Measurements from ENCODE around the gene SPATA4.

SPATA4 gene

DNA sequence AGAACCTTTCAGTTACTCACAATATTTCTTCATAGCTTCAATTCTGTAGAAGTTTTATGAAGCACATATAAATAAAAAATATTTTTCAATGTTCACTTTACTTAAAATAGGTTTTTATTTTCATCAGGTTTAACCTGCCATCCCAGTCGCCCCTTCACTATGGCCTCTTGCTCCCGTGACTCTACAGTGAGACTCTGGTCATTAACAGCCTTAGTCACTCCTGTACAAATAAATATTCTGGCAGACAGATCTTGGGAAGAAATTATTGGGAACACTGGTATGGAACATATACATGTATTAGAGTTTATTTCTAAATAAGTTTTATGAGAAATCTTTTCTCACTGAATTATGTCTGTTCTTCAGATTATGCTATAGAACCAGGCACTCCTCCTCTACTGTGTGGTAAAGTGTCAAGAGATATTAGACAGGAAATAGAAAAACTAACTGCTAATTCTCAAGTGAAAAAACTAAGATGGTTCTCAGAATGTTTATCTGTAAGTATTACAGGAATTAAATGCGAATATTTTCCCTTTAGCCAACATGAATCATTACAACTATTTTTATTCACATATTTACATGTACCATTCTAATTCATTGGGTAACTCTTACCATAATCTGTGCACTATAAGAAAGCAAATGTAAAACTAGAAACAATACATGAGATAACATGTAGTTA, 45.6 kb downstream of the SPATA4 start:
- Histone ChIP-seq H3K4me3 (ENCODE audit: low read length) (no peak overlapping the region), H2AFZ (ENCODE audit: low read depth, low read length) (no peak overlapping the region), H3K4me1 (ENCODE audit: low read length) (no peaks in the 10 kb centered on the region), H3K79me2 (ENCODE audit: low read length) (no peaks in the 10 kb centered on the region), H3K36me3 (replicated peaks; ENCODE audit: low read depth, low read length) (no peaks in the 10 kb centered on the region), H3K27me3 (ENCODE audit: low read depth, low read length) (no peaks in the 10 kb centered on the region), H4K20me1 (ENCODE audit: insufficient read depth, low read length) (no peaks in the 10 kb centered on the region), H3K4me2 (ENCODE audit: low read length) (no peak overlapping the region), H3K9me3 (ENCODE audit: insufficient read depth, low read length) (no peaks in the 10 kb centered on the region), H3K27ac (ENCODE audit: low read length) (no peak overlapping the region), H3K9ac (ENCODE audit: low read length) (no peak overlapping the region)
- TF ChIP-seq EZH2phosphoT487 (IDR thresholded peaks at IDR 0.05; ENCODE audit: low read depth) = no peak
- TF ChIP-seq, protein P1, sequence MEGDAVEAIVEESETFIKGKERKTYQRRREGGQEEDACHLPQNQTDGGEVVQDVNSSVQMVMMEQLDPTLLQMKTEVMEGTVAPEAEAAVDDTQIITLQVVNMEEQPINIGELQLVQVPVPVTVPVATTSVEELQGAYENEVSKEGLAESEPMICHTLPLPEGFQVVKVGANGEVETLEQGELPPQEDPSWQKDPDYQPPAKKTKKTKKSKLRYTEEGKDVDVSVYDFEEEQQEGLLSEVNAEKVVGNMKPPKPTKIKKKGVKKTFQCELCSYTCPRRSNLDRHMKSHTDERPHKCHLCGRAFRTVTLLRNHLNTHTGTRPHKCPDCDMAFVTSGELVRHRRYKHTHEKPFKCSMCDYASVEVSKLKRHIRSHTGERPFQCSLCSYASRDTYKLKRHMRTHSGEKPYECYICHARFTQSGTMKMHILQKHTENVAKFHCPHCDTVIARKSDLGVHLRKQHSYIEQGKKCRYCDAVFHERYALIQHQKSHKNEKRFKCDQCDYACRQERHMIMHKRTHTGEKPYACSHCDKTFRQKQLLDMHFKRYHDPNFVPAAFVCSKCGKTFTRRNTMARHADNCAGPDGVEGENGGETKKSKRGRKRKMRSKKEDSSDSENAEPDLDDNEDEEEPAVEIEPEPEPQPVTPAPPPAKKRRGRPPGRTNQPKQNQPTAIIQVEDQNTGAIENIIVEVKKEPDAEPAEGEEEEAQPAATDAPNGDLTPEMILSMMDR (IDR thresholded peaks at IDR 0.05; ENCODE audit: low read depth, low read length) = no peak

DNA sequence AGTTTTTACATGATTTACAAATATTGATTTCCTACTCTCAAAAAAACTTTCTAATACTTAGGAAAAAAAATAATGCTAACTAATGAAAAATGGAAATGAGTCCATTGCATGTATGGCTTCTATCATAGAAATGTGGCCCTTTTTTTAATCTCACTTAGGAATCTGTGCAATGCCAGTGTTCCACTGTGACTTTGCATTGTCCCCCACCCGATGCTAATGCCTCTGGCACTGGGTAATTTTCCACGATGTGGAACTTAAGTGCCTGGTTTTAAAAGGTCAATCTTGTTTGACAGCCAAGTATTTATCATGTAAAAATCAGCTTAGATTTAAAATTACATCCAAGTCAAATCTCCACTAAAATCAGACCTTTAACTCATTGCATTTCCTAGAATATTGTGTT, 53.1 kb downstream of the SPATA4 start:
- Histone ChIP-seq H2AFZ (ENCODE audit: low read depth, low read length) (no peak overlapping the region), H3K36me3 (replicated peaks; ENCODE audit: low read depth, low read length) (no peaks in the 10 kb centered on the region), H3K27me3 (ENCODE audit: low read depth, low read length) (no peaks in the 10 kb centered on the region), H4K20me1 (ENCODE audit: insufficient read depth, low read length) (no peaks in the 10 kb centered on the region), H3K9ac (ENCODE audit: low read length) (no peak overlapping the region), H3K4me3 (ENCODE audit: low read length) (no peak overlapping the region), H3K27ac (ENCODE audit: low read length) (no peak overlapping the region), H3K79me2 (ENCODE audit: low read length) (no peaks in the 10 kb centered on the region), H3K4me2 (ENCODE audit: low read length) (no peak overlapping the region), H3K9me3 (ENCODE audit: insufficient read depth, low read length) (no peaks in the 10 kb centered on the region), H3K4me1 (ENCODE audit: low read length) (no peaks in the 10 kb centered on the region)
- no peak for TF ChIP-seq EZH2phosphoT487 (IDR thresholded peaks at IDR 0.05; ENCODE audit: low read depth)
- TF ChIP-seq, protein P1 (IDR thresholded peaks at IDR 0.05; ENCODE audit: low read depth, low read length) = no peak

DNA sequence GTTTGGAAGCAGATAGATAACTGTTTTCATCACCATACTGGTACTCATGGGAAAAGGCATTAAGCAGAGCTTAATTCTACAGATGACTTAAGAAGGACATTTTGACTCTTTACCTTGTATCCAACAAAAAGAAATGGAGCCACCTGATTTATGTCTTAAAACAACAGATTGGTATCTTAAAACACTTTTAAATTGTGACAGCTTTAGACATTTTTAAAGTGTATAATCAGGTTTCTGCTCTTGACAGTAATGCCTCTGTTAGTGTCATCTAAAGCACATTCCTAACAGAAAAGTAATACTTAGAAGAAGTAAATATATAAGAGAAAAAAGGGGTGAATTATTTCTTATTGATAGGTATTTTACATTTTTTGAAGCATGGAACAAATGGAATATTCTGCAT, 55.9 kb downstream of the SPATA4 start:
- TF ChIP-seq EZH2phosphoT487 (IDR thresholded peaks at IDR 0.05; ENCODE audit: low read depth) = no peak
- TF ChIP-seq, protein P1 (IDR thresholded peaks at IDR 0.05; ENCODE audit: low read depth, low read length) = no peak
- Histone ChIP-seq H3K9ac (ENCODE audit: low read length) (no peak overlapping the region), H3K9me3 (ENCODE audit: insufficient read depth, low read length) (no peaks in the 10 kb centered on the region), H2AFZ (ENCODE audit: low read depth, low read length) (no peak overlapping the region), H4K20me1 (ENCODE audit: insufficient read depth, low read length) (no peaks in the 10 kb centered on the region), H3K4me3 (ENCODE audit: low read length) (no peak overlapping the region), H3K4me1 (ENCODE audit: low read length) (peaks cover 5% of the 10 kb centered on the region), H3K36me3 (replicated peaks; ENCODE audit: low read depth, low read length) (no peaks in the 10 kb centered on the region), H3K27me3 (ENCODE audit: low read depth, low read length) (no peaks in the 10 kb centered on the region), H3K79me2 (ENCODE audit: low read length) (no peaks in the 10 kb centered on the region), H3K4me2 (ENCODE audit: low read length) (no peak overlapping the region), H3K27ac (ENCODE audit: low read length) (no peak overlapping the region)

DNA sequence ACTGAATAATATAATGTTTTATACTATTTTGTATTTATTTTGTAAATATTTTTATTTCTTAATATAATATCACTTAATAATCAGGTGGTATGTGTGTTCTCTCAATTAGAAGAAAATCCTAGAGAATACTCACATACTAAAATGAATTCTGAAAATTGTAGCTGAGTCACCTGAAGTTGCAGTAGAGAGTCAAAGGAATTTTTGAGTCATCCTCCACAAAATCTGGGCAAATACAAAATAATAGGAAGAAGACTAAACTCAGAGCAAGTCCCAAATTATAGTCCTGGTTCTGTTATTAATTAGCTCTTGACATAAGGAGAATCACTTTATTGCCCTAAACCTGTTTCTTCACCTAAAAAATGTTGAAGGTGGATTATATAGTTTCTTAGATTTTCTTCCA, 57.8 kb downstream of the SPATA4 start:
- TF ChIP-seq EZH2phosphoT487 (IDR thresholded peaks at IDR 0.05; ENCODE audit: low read depth) = no peak
- TF ChIP-seq, protein P1 (IDR thresholded peaks at IDR 0.05; ENCODE audit: low read depth, low read length) = no peak
- H3K9me3 ChIP-seq (ENCODE audit: insufficient read depth, low read length) = no peaks in the 10 kb centered on the region
- peaks cover 6% of the 10 kb centered on the region for H3K4me1 ChIP-seq (ENCODE audit: low read length)
- H4K20me1 ChIP-seq (ENCODE audit: insufficient read depth, low read length) = no peaks in the 10 kb centered on the region
- no peak overlapping the region for H3K27ac ChIP-seq (ENCODE audit: low read length)
- no peaks in the 10 kb centered on the region for H3K36me3 ChIP-seq (replicated peaks; ENCODE audit: low read depth, low read length)
- H3K9ac ChIP-seq (ENCODE audit: low read length) = no peak overlapping the region
- no peaks in the 10 kb centered on the region for H3K27me3 ChIP-seq (ENCODE audit: low read depth, low read length)
- no peak overlapping the region for H3K4me2 ChIP-seq (ENCODE audit: low read length)
- no peak overlapping the region for H3K4me3 ChIP-seq (ENCODE audit: low read length)
- no peaks in the 10 kb centered on the region for H3K79me2 ChIP-seq (ENCODE audit: low read length)
- H2AFZ ChIP-seq (ENCODE audit: low read depth, low read length) = no peak overlapping the region
